Stimulated activated naive CD8-positive, alpha-beta T cell treated with anti-CD3 and anti-CD28 coated beads, Interleukin-15, amount 100 ng/mL, for 72 hours (primary cell): ENCODE data around the gene HK2.

ENCODE experiments used
- ATAC-seq: fragments of 150-1000 bp; cut with Tn5 transposase; 2 replicates; pipeline ENCODE4 v1.10.0; 2021; ENCODE audit warnings: mild to moderate bottlenecking, moderate library complexity
- DNase-seq, 2 donors: peaks; one replicate each; pipeline ENCODE4 v3.0.0; 2021 to 2022
- H3K27ac Mint-ChIP-seq, 2 donors: one replicate each; pipeline ENCODE4 v1.8.0; 2022; ENCODE audit warnings: mild to moderate bottlenecking in 2 of 2, mixed read lengths in 2 of 2, moderate library complexity in 2 of 2
- H3K27me3 Mint-ChIP-seq: one replicate; pipeline ENCODE4 v1.8.0; 2022; ENCODE audit warnings: mixed read lengths
- H3K4me1 Mint-ChIP-seq: one replicate; pipeline ENCODE4 v1.8.0; 2022; ENCODE audit warnings: mild to moderate bottlenecking, mixed read lengths
- H3K4me3 Mint-ChIP-seq, 2 donors: one replicate each; pipeline ENCODE4 v1.8.0; 2022; ENCODE audit warnings: mild to moderate bottlenecking in 2 of 2, mixed read lengths in 2 of 2, moderate library complexity in 1 of 2
- H3K9me3 Mint-ChIP-seq, 2 donors: one replicate each; pipeline ENCODE4 v1.8.0; 2022; ENCODE audit warnings: mixed read lengths in 2 of 2

Gene HK2

DNA sequence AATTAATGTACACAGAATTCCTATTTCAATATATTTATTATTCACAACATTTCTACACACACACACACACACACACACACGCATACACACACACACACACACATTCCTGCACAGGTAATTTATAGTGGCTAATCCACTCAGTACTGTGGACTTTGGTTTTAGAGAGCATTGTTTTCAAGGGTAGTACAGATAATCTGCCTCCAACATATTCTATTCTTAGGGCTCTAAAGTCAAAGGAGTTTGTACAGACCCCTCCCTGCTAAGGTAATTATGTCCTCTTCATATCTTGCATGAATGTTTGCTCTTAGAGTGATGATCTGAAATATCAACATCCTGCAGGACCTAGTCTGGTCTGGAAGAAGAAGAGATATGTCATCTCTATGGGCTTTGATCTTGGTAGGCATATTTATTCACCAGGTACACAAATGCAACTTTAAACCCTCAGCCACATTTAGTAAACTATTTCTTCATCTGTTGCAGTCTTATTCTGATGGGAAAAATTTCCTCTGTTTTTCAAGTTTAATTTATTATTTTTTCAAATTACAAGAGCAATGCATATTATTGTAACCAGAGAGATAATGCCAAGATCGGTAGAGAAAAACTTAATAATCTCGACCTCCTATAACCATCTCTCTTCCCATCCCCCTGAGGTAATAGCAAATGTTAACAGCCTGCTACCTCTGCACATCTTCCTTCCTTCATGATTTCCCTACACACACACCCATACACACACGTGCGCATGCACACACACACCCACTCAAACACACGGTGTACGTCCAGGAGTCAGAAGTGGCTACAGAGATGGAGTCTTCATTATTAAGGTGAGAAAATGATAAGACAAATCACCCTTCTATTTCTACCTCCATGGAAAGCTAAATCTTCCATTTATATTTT, 106.2 kb downstream of the HK2 start:
- H3K9me3 Mint-ChIP-seq, result peaks cover 10 to 27% of the 10 kb centered on the region in 2 donors
- no peaks in the 10 kb centered on the region for H3K27me3 Mint-ChIP-seq
- H3K27ac Mint-ChIP-seq, result no peak overlapping the region
- DNase-seq, result no peak
- no peak overlapping the region for H3K4me3 Mint-ChIP-seq
- ATAC-seq, result no peak
- H3K4me1 Mint-ChIP-seq, result peaks cover 3% of the 10 kb centered on the region

DNA sequence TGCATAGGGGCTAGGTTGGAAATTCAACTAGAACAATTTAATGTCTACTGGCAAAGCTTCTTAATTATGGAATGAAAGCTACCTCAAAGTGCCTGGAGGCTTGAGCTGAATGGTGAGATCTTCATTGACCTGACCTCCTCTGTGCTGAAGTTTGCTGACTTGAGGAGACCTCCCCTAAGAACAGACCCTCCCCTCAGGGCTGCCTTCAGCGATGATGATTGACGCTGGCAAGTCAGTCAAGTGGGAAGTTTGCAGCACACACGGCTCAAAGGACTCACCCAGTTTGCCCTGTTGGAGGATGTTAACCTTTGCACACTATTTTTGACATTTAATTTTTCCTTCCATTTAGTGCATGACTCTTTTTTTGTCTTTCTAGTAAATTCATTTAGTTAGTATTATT, 107.4 kb downstream of the HK2 start:
- Mint-ChIP-seq H3K4me1 (peaks cover 13% of the 10 kb centered on the region), H3K9me3 (peaks cover 10 to 27% of the 10 kb centered on the region in 2 donors), H3K4me3 (no peak overlapping the region), H3K27me3 (no peaks in the 10 kb centered on the region), H3K27ac (peak overlapping the region in 1 of 2 donors; percentile 32)
- DNase-seq (no peak), ATAC-seq (no peak)

DNA sequence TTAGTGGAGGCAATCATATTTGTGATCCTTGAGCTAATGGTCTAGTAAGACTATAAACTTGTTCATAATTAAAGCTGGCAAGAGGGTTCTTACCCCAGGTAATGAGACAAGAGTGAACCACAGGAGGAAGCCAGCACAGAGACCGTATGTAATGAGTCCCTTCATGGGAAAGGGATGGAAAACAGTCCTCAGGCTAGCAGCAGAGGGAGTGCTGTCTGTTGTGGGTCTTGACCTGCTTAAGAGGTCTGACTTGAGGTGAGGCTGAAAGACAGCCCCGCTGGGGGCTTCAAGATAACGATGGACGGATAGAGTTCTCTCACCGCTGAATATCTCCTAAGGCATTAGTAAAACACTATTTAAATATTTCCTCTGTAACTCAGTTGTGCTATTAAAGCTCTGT, 108.3 kb downstream of the HK2 start:
- Mint-ChIP-seq H3K27ac (peak overlapping the region in 1 of 2 donors; percentile 32), H3K4me1 (peaks cover 13% of the 10 kb centered on the region), H3K27me3 (no peaks in the 10 kb centered on the region), H3K9me3 (peaks cover 7 to 23% of the 10 kb centered on the region in 2 donors), H3K4me3 (no peak overlapping the region)
- ATAC-seq (no peak), DNase-seq (no peak)
